Keratinocyte (primary cell): ENCODE data around the gene ERLEC1. TPM values are rescaled to one million over a fixed set of nuclear protein-coding genes. Genes with fewer than 3 reads are reported as not detected.
A peak's percentile ranks its signal among the peaks of the same experiment; 100 is the strongest.
"Not testable (repeated sequence)": the region's sequence is repeated elsewhere in the genome, so short reads cannot be mapped to it uniquely, and the experiment has no call there.

Experiments
- DNase-seq: peaks from one replicate; pipeline ENCODE4 v3.0.0-alpha.2; 2011; ENCODE audit warnings: low read depth, missing footprints, low spot score
- FAIRE-seq: peaks from 2 replicates; lab custom pipeline; 2011; peaks lifted over from hg19 to GRCh38; lab: Jason Lieb, UNC
- H2AFZ ChIP-seq: 2 replicates; pipeline ENCODE4 v1.6.0; 2012; ENCODE audit warnings: low read length, control low read depth, inconsistent platforms; ENCODE audit not compliant: control insufficient read depth
- H3K27ac ChIP-seq: 2 replicates; pipeline ENCODE4 v1.5.1; 2011; ENCODE audit warnings: low read length; ENCODE audit not compliant: control insufficient read depth, insufficient read depth
- H3K27me3 ChIP-seq: 3 replicates; pipeline ENCODE4 v1.6.0; 2011; ENCODE audit warnings: low read length; ENCODE audit not compliant: control insufficient read depth, insufficient read depth; ENCODE audit errors: extremely low read depth
- H3K36me3 ChIP-seq, 2 experiments: 2 replicates in 1 of 2; 3 replicates in 1 of 2; pipeline ENCODE4 v1.5.1; 2011; ENCODE audit warnings: low read length in 2 of 2, mild to moderate bottlenecking in 1 of 2; ENCODE audit not compliant: control insufficient read depth in 2 of 2, insufficient read depth in 2 of 2; ENCODE audit errors: extremely low read depth in 1 of 2
- H3K4me1 ChIP-seq: 3 replicates; pipeline ENCODE4 v1.5.1; 2011; ENCODE audit warnings: low read length; ENCODE audit not compliant: control insufficient read depth, insufficient read depth; ENCODE audit errors: extremely low read depth
- H3K4me2 ChIP-seq: 3 replicates; pipeline ENCODE4 v1.6.0; 2011; ENCODE audit warnings: low read depth, low read length; ENCODE audit not compliant: control insufficient read depth, insufficient read depth; ENCODE audit errors: extremely low read depth
- H3K4me3 ChIP-seq, 3 experiments: fragments of 200-600 bp in 1 of 3; sonication (generic) in 1 of 3; 2 replicates in 2 of 3; 3 replicates in 1 of 3; pipeline ENCODE4 v1.5.1; 2011 to 2016; ENCODE audit warnings: low read length in 3 of 3, mild to moderate bottlenecking in 3 of 3, control low read depth in 2 of 3, inconsistent platforms in 1 of 3, low read depth in 1 of 3, mixed read lengths in 1 of 3, mixed run types in 1 of 3, moderate library complexity in 1 of 3; ENCODE audit not compliant: control insufficient read depth in 2 of 3, insufficient read depth in 2 of 3; ENCODE audit errors: extremely low read depth in 1 of 3
- H3K79me2 ChIP-seq: 2 replicates; pipeline ENCODE4 v1.6.0; 2012; ENCODE audit warnings: low read length; ENCODE audit not compliant: control insufficient read depth, insufficient read depth
- H3K9ac ChIP-seq: 3 replicates; pipeline ENCODE4 v1.6.0; 2011; ENCODE audit warnings: low read length; ENCODE audit not compliant: control insufficient read depth, insufficient read depth; ENCODE audit errors: extremely low read depth
- H3K9me1 ChIP-seq: 3 replicates; pipeline ENCODE4 v1.6.0; 2011; ENCODE audit warnings: low read length; ENCODE audit not compliant: control insufficient read depth, insufficient read depth; ENCODE audit errors: extremely low read depth
- H3K9me3 ChIP-seq: 2 replicates; pipeline ENCODE4 v1.5.1; 2012; ENCODE audit warnings: low read depth, low read length; ENCODE audit not compliant: control insufficient read depth
- H4K20me1 ChIP-seq: 3 replicates; pipeline ENCODE4 v1.6.0; 2011; ENCODE audit warnings: low read length; ENCODE audit not compliant: control insufficient read depth, insufficient read depth; ENCODE audit errors: extremely low read depth
- CTCF ChIP-seq, 3 experiments: IDR thresholded peaks in 1 of 3; conservative IDR thresholded peaks in 1 of 3; optimal IDR thresholded peaks in 1 of 3; 2 replicates in 2 of 3; 3 replicates in 1 of 3; pipeline versions ENCODE3 to v1.5.1; 2011; ENCODE audit warnings: low read length in 3 of 3, mild to moderate bottlenecking in 3 of 3, moderate library complexity in 2 of 3, control low read depth in 1 of 3, inconsistent platforms in 1 of 3; ENCODE audit not compliant: insufficient read depth in 2 of 3; ENCODE audit errors: extremely low read depth in 1 of 3
- EZH2 ChIP-seq: IDR thresholded peaks from one replicate; pipeline ENCODE4 v1.6.1; 2012; ENCODE audit warnings: inconsistent platforms, mild to moderate bottlenecking, low read length, moderate library complexity
- dilution Hi-C: fragments of 300-500 bp; cut with MboI; formaldehyde crosslinking; loops from one replicate; pipeline ENCODE4 v1.7.0; 2020; ENCODE audit warnings: low sequenced_read_pairs; ENCODE audit not compliant: extremely low pct_ligation_motif_present
- polyA plus RNA-seq, 5 experiments: library from polyadenylated mRNA; depleted of rRNA in 3 of 5; stranded (reverse) in 3 of 5; stranded (forward) in 1 of 5; unstranded in 1 of 5; fragments of >200 nt; gene quantifications; 1 replicate in 1 of 5; 2 replicates in 3 of 5; 3 replicates in 1 of 5; pipeline versions ENCODE4 v1.2.1 to v1.2.3, GENCODE V29; 2011 to 2012; ENCODE audit warnings: missing spikeins in 2 of 5, low read depth in 1 of 5, low replicate concordance in 1 of 5

ERLEC1 gene
- polyA plus RNA-seq, 1 donor (not counting 4 experiments of a cell fraction or from before 2014, with no cell fraction given) = 35.6 TPM

- Histone ChIP-seq H2AFZ (no peak overlapping the region), H3K27ac (no peak overlapping the region), H3K27me3 (no peaks in the 10 kb centered on the region), H3K4me2 (no peak overlapping the region), H3K9me3 (no peaks in the 10 kb centered on the region), H3K79me2 (no peaks in the 10 kb centered on the region), H3K4me1 (no peaks in the 10 kb centered on the region), H3K9me1 (no peaks in the 10 kb centered on the region), H4K20me1 (no peaks in the 10 kb centered on the region), H3K36me3 (no peaks in the 10 kb centered on the region), H3K4me3 (no peak overlapping the region), H3K9ac (no peak overlapping the region)
- dilution Hi-C loops = no loop called here
- TF ChIP-seq CTCF (optimal IDR thresholded peaks at IDR 0.05 in 1 of 3, IDR thresholded peaks at IDR 0.05 in 1 of 3, conservative IDR thresholded peaks at IDR 0.05 in 1 of 3; ENCODE audit: extremely low read depth in 1 of 3, insufficient read depth in 2 of 3, low read length in 3 of 3) (no peak), EZH2 (no peak)
- FAIRE-seq = no peak
- DNase-seq = no peak
These were observed 35.0 kb downstream of the ERLEC1 start for GRCh38 chr2:53821810-53822209.

- H3K4me3 ChIP-seq, H3K4me1 ChIP-seq, H2AFZ ChIP-seq, H3K79me2 ChIP-seq, dilution Hi-C loops, H3K9me1 ChIP-seq, DNase-seq, H3K36me3 ChIP-seq, H3K27ac ChIP-seq, FAIRE-seq, H3K9me3 ChIP-seq, H3K27me3 ChIP-seq, H3K4me2 ChIP-seq, H4K20me1 ChIP-seq, H3K9ac ChIP-seq: not testable (repeated sequence)
- peak in 1 of 3 experiments; percentile 18 for TF ChIP-seq CTCF (optimal IDR thresholded peaks at IDR 0.05 in 1 of 3, IDR thresholded peaks at IDR 0.05 in 1 of 3, conservative IDR thresholded peaks at IDR 0.05 in 1 of 3; ENCODE audit: extremely low read depth in 1 of 3, insufficient read depth in 2 of 3, low read length in 3 of 3)
These were observed 36.8 kb downstream of the ERLEC1 start for GRCh38 chr2:53823639-53824038.
